DND-41 (cell line): ENCODE data around the gene SUZ12.

Source experiments
- ATAC-seq: fragments of 200-7000 bp; cut with Tn5 transposase; 3 replicates; pipeline ENCODE4 v1.9.1; 2021; ENCODE audit warnings: low read depth; ENCODE audit not compliant: insufficient read depth
- DNase-seq: peaks from one replicate; pipeline ENCODE4 v3.0.0-alpha.2; 2020
- H2AFZ ChIP-seq: 2 replicates; pipeline ENCODE4 v1.6.0; 2012; ENCODE audit warnings: low read depth, low read length
- H3K27ac ChIP-seq: 2 replicates; pipeline ENCODE4 v1.5.1; 2012; ENCODE audit warnings: low read length, inconsistent platforms
- H3K27me3 ChIP-seq: fragments of 200-600 bp; sonication (generic); 2 replicates; pipeline ENCODE4 v1.6.0; 2012; ENCODE audit warnings: low read length, mild to moderate bottlenecking, inconsistent platforms; ENCODE audit not compliant: insufficient read depth, poor library complexity
- H3K36me3 ChIP-seq: 2 replicates; pipeline ENCODE4 v1.5.1; 2012; ENCODE audit warnings: low read length, inconsistent platforms; ENCODE audit not compliant: insufficient read depth
- H3K4me1 ChIP-seq: 2 replicates; pipeline ENCODE4 v1.5.1; 2012; ENCODE audit warnings: mild to moderate bottlenecking, low read length; ENCODE audit not compliant: insufficient read depth
- H3K4me2 ChIP-seq: 2 replicates; pipeline ENCODE4 v1.6.0; 2012; ENCODE audit warnings: mild to moderate bottlenecking, moderate library complexity, low read length, inconsistent platforms; ENCODE audit not compliant: insufficient read depth
- H3K4me3 ChIP-seq, 2 experiments: fragments of 200-600 bp in 1 of 2; shearing (Covaris generic) in 1 of 2; 2 replicates each; pipeline ENCODE4 v1.5.1; 2012 to 2016; ENCODE audit warnings: inconsistent platforms in 2 of 2, low read length in 2 of 2, mild to moderate bottlenecking in 2 of 2, low read depth in 1 of 2, moderate library complexity in 1 of 2
- H3K79me2 ChIP-seq: 2 replicates; pipeline ENCODE4 v1.6.0; 2012; ENCODE audit warnings: low read length, inconsistent platforms; ENCODE audit not compliant: insufficient read depth
- H3K9ac ChIP-seq: 2 replicates; pipeline ENCODE4 v1.6.0; 2012; ENCODE audit warnings: low read depth, mild to moderate bottlenecking, inconsistent platforms, low read length, moderate library complexity
- H3K9me3 ChIP-seq: 2 replicates; pipeline ENCODE4 v1.5.1; 2012; ENCODE audit warnings: low read length, moderate library complexity, mild to moderate bottlenecking, inconsistent platforms; ENCODE audit not compliant: insufficient read depth, severe bottlenecking
- H4K20me1 ChIP-seq: 2 replicates; pipeline ENCODE4 v1.6.0; 2012; ENCODE audit warnings: low read length; ENCODE audit not compliant: insufficient read depth
- CTCF ChIP-seq: IDR thresholded peaks from 2 replicates; pipeline ENCODE4 v1.5.1; 2012; ENCODE audit warnings: borderline replicate concordance, low read length, moderate library complexity, mild to moderate bottlenecking; ENCODE audit not compliant: poor library complexity, severe bottlenecking; ENCODE audit errors: extremely low read depth
- EZH2 ChIP-seq: IDR thresholded peaks from 3 replicates; pipeline ENCODE4 v1.6.1; 2012; ENCODE audit warnings: borderline replicate concordance, low read depth, mild to moderate bottlenecking, moderate library complexity, low read length, inconsistent platforms; ENCODE audit not compliant: severe bottlenecking

Gene SUZ12

GRCh38 chr17:31903401-31903800 is 33.4 kb upstream of the SUZ12 start:
- no peak for ATAC-seq
- H3K4me2 ChIP-seq, result no peak overlapping the region
- H3K4me3 ChIP-seq, result no peak overlapping the region
- H3K4me1 ChIP-seq, result peaks cover 27% of the 10 kb centered on the region
- DNase-seq, result no peak
- H3K27ac ChIP-seq, result no peak overlapping the region
- peaks cover 5% of the 10 kb centered on the region for H3K27me3 ChIP-seq
- no peak overlapping the region; the same call in 1 of the 2 replicates for H2AFZ ChIP-seq
- TF ChIP-seq CTCF, result no peak
- no peak for TF ChIP-seq EZH2
- H4K20me1 ChIP-seq, result no peaks in the 10 kb centered on the region
- peaks cover 12% of the 10 kb centered on the region for H3K36me3 ChIP-seq
- H3K79me2 ChIP-seq, result peaks cover 31% of the 10 kb centered on the region
- no peaks in the 10 kb centered on the region for H3K9me3 ChIP-seq
- H3K9ac ChIP-seq, result no peak overlapping the region

- no peak for TF ChIP-seq CTCF
- no peak for TF ChIP-seq EZH2
- H4K20me1 ChIP-seq, result no peaks in the 10 kb centered on the region
- no peak overlapping the region for H2AFZ ChIP-seq
- H3K36me3 ChIP-seq, result no peaks in the 10 kb centered on the region
- peaks cover 1% of the 10 kb centered on the region; the same call in 1 of the 2 replicates for H3K4me1 ChIP-seq
- H3K9me3 ChIP-seq, result no peaks in the 10 kb centered on the region
- no peak overlapping the region for H3K4me2 ChIP-seq
- no peaks in the 10 kb centered on the region for H3K79me2 ChIP-seq
- DNase-seq, result peak; percentile 32
- H3K27ac ChIP-seq, result no peak overlapping the region
- no peak overlapping the region for H3K4me3 ChIP-seq
- ATAC-seq, result peak; percentile 74
- no peak overlapping the region for H3K9ac ChIP-seq
- H3K27me3 ChIP-seq, result peaks cover 8% of the 10 kb centered on the region
Observed at GRCh38 chr17:31907342-31907962, 29.4 kb upstream of the SUZ12 start.

GRCh38 chr17:31908386-31908785 is 28.4 kb upstream of the SUZ12 start:
- no peak overlapping the region for H3K27ac ChIP-seq
- peaks cover 8% of the 10 kb centered on the region for H3K27me3 ChIP-seq
- H3K4me1 ChIP-seq, result no peaks in the 10 kb centered on the region
- ATAC-seq, result no peak
- no peaks in the 10 kb centered on the region for H4K20me1 ChIP-seq
- H3K36me3 ChIP-seq, result no peaks in the 10 kb centered on the region
- no peaks in the 10 kb centered on the region for H3K9me3 ChIP-seq
- H3K79me2 ChIP-seq, result no peaks in the 10 kb centered on the region
- H3K4me3 ChIP-seq, result no peak overlapping the region
- no peak overlapping the region for H2AFZ ChIP-seq
- DNase-seq, result no peak
- TF ChIP-seq EZH2 (no peak), CTCF (no peak)
- no peak overlapping the region for H3K9ac ChIP-seq
- no peak overlapping the region for H3K4me2 ChIP-seq
